Stimulated activated CD8-positive, alpha-beta memory T cell treated with anti-CD3 and anti-CD28 coated beads, Interleukin-15, amount 100 ng/mL, for 4 hours (primary cell): ENCODE measurements around the gene PSMG2.

ENCODE experiments used
- DNase-seq, 2 donors: peaks; one replicate each; pipeline ENCODE4 v3.0.0-alpha.2; 2020; ENCODE audit warnings: low read depth in 2 of 2

Gene PSMG2

GRCh38 chr18:12766986-12767433 is 64.2 kb downstream of the PSMG2 start:
- no peak for DNase-seq

DNA sequence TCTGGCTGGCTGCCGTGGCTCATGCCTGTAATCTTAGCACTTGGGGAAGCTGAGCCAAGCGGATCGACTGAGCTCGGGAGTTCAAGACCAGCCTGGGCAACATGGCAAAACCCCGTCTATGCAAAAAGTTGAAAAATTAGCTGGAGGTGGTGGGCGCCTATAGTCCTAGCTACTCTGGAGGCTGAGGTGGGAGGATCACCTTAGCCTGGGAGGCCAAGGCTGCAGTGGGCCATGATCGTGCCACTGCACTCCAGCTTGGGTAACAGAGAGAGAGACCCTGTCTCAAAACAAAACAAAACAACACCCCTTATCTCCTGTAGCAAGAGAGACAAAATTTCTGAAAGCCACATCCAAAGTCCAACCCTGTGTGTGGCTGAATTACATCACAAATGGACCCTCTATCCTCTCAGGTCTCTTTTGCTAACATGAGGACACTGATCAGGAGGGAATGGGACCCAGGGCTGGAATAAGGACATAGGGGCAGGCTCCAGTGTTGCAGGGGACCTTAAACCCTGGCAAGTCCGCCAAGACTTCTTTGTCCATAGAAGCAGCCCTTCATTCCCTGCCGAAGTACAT is 64.8 kb downstream of the PSMG2 start:
- DNase-seq = no peak

- no peak for DNase-seq
These were observed 65.8 kb downstream of the PSMG2 start for GRCh38 chr18:12768625-12769024.

DNA sequence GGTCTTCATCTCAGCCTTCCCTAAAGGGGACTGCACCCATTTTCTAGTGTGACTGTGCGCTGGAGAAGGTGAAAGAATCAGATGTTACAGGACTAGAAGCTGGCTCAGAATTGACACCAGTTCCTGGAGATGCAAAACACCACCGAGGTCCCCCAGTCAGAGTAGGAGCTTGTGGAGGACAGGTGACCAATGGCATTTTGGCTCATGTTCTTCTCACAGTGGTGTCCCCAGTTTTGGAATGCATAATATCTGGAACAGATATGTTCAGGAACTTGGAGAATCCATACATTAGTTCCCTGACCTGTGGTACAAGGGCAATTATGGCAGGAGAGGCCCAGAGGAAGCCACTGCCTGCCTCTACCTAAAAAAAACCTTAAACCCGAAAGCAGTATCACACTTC is 66.3 kb downstream of the PSMG2 start:
- no peak for DNase-seq

DNA sequence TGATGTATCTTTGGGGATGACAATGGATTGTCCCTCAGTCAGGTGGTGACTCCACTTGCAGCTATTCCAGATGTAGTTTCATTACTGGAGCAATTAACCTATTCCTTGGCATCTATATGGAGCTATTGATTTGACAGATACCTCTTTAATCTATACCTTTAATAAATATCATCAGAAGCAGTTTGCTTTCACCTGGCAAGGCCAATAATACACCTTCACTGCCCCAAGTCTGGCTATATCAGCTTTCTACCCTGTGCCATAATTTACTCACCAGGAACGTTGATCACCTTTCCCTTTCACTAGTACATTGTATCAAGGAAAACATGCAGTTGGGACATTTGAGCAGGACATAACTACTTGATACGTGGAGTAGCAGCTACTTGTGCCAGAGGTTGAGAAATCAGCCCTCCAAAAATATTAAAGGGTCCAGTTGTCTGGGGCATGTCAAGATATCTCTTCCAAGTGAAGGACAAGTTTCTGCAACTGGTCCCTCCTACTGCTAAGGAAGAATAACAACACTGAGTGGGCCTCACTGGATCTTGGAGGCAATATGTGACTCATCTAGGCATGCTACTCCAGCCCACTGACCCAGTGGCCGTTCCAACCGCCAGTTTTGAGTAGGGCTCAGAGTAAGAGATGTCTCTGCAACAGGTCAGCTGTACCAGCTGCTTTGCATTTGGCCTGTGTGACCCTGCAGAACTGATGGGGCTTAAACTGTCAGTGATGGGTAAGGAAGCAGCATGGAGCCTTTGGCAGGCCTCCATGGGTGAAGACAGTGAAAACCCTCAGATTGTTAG is 67.0 kb downstream of the PSMG2 start:
- DNase-seq = no peak

DNA sequence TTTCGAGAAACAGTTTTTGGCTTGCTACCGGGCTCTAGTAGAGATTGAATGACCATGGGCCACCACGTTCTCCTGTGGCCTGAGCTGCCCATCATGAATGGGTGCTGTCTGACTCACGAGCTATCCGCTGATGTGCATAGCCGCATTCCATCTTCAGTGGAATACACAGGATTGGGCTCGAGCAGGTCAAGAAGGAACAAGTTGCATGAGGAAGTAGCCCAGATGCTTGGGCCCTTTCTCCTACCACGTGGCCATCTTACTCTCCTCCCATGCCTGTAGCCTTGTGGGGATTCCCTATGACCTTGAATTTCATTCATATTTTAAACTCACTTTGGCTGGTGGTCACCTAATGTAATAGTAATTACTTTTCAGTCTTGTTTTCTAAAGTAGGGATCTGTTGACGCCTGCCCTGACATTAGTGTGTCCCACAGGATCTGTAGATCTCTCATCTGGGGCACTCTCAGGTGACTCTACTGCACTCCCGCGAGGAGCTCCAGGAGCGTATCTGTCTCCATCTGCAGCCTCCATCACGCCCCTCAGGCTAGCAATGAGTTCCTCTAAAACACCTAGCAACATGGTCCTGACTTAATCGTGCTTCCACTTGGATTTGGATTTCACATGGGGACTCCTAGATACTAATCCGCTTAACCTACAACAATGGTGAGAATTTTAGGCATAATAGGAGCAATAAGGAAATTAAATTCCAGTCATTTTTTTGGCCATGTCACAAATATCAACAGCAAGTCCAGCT is 67.8 kb downstream of the PSMG2 start:
- DNase-seq = no peak

- DNase-seq = no peak
These were observed 69.3 kb downstream of the PSMG2 start for GRCh38 chr18:12772111-12772510.

GRCh38 chr18:12773369-12773768 is 70.5 kb downstream of the PSMG2 start:
- no peak for DNase-seq

GRCh38 chr18:12774982-12775381 is 72.1 kb downstream of the PSMG2 start:
- DNase-seq = no peak
